CD4-positive, alpha-beta T cell treated with Interleukin-15 for 4 hours (primary cell): ENCODE results near the gene RALY.

Source experiments
- DNase-seq: peaks from one replicate; pipeline ENCODE4 v3.0.0-alpha.2; 2020; ENCODE audit warnings: low spot score

The RALY gene

DNA sequence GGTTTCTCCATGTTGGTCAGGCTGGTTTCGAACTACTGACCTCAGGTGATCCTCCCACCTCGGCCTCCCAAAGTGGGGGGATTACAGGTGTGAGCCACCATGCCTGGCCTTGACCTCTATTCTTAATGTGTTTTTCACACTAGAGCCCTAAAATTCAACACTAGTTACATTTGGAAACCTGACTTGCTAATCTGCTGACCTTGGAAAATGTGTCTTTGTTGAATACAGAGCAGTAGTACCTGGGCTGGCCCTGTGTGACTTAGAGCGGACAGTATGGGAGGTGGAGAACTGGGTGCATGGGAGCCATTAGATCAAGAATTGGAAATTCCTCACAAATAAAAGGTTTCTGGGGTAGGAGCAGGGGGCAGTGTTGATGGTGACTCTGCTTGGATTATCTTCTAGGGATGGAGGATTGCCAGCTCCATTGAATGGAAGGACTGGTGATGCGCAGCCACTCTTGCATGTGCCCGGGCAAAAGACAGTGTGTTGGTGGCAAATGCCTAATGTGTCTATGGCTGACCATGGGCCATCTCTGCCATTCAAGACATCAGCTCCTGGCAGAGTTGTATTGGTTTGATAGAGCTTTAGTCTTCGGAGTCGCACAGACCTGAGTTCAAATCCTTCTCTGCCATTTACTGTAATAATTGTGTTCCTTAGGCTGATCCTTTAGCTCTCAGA is 53.4 kb downstream of the RALY start:
- DNase-seq, result no peak

GRCh38 chr20:34047917-34048316 is 54.2 kb downstream of the RALY start:
- no peak for DNase-seq

DNA sequence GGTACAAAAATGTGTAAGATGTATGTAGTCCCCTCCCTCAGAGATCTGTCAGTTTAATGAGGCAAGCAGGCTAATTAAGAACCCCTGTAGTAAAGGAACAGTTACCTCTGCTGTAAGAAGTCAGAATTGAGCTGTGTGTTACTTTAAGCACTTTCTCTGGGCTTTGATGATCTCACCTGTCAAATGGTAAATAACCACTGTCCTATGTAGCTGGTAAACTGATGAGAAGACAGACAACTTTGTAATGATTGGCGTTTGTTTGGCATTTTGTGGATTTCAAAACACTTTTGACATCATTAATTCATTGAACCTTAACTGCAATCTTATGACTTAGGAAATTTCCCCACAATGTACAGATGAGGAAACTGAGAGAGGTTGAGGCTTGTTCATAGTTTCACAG is 55.7 kb downstream of the RALY start:
- no peak for DNase-seq

- no peak for DNase-seq
These were observed 56.4 kb downstream of the RALY start for GRCh38 chr20:34049897-34050695.

DNA sequence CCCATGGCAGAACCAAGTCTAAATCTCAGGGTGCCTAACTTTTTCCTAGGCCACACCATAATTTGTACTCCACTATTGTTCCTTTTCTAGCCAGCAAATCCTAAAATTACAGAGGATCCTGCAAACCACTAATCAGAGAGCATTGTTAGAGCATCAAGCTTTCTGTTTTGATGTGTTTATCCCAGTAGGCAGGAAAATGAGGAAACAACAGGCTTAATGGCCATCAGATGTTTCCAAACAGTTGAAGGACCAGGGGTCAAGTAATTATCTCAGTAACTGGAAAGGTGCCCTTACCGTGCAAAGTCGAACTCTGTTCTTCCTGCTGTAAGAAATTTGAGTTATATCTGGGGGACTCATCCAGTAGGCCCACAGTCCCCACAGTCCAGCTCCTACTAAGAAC is 58.7 kb downstream of the RALY start:
- DNase-seq, result no peak

- no peak for DNase-seq
These were observed 61.6 kb downstream of the RALY start for GRCh38 chr20:34055290-34055689.

GRCh38 chr20:34058831-34059230 is 65.1 kb downstream of the RALY start:
- peak; percentile 56 for DNase-seq

GRCh38 chr20:34060970-34061369 is 67.3 kb downstream of the RALY start:
- DNase-seq, result no peak

DNA sequence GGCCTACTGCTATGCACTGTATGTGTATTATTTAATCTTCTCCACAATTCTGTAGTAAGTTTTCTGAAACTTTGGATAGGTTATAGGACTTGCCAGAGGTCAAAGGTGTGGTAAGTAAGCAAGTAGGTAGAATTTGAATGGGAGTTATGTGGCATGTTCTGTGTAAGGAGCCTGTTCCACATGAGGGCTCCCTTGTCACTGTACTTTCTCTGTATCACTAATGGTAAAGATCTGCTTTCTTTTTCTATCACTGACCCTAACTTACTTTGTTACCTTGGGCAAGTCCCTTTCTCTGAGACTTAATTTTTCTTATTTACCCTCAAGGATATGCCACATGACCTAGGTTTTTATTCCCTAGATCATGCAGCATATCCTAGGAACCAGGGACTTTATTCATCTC is 68.0 kb downstream of the RALY start:
- DNase-seq, result no peak

- no peak for DNase-seq
These were observed 69.1 kb downstream of the RALY start for GRCh38 chr20:34062570-34063482.

- DNase-seq, result no peak
These were observed 70.6 kb downstream of the RALY start for GRCh38 chr20:34064286-34064685.

GRCh38 chr20:34065260-34065659 is 71.5 kb downstream of the RALY start:
- DNase-seq, result no peak

- no peak for DNase-seq
These were observed 72.9 kb downstream of the RALY start for GRCh38 chr20:34066476-34067090.

DNA sequence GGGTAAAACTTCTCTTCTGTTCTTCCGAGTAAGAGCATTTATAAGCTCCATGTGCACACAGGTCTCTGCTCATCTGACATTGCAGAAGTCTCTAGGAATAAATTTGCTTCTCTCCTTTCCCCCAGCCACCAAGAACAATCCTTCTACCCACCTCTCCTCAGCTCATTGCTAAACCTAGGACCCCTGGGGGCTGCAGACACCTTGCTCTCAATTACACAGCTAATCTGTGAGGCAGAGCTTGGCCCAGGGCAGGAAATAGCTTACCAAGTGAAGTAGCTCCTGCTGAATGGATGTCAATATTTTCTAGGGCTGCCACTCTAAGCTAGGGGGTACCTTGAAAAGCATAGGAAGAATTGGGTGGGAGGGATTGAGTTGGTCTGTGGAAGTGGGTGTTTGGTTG is 74.3 kb downstream of the RALY start:
- DNase-seq, result no peak

- peak; percentile 62 for DNase-seq
These were observed 75.8 kb downstream of the RALY start for GRCh38 chr20:34069341-34070078.

DNA sequence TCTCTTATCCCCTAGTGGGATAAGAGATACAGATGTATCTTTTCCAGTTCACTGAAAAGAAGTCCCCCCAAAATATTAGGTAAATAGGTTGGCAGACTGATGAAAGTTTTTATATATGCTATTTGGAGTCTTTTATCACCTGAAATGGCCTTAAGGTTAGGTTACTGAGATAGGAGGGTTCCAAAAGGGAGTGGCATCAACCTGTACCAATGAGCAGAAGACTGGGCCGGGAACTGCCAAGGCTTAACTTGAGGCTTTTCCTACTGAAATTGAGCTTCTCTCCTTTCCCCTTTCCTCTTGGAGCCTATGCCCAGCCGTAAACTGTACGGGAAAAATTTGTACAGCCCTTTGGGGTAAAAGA is 76.3 kb downstream of the RALY start:
- no peak for DNase-seq

GRCh38 chr20:34070859-34071258 is 77.1 kb downstream of the RALY start:
- DNase-seq, result no peak

GRCh38 chr20:34072076-34072475 is 78.4 kb downstream of the RALY start:
- no peak for DNase-seq

DNA sequence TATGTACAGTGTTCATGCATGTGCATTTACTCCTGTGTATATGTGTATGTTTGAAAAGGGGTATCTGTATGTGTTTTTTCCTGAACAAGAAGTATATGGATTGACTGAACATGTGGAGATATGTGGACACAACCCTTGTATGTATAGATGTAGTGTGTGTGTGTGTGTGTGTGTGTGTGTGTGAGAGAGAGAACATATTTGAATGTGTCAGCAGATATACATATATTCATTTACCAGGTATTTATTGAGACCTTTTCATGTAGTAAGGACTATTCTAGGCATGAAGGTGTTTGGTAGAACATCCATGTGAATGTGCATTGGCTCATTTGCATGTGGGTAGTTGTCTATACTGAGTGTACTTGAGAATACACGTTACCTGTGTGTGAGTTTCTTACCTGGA is 79.1 kb downstream of the RALY start:
- no peak for DNase-seq

DNA sequence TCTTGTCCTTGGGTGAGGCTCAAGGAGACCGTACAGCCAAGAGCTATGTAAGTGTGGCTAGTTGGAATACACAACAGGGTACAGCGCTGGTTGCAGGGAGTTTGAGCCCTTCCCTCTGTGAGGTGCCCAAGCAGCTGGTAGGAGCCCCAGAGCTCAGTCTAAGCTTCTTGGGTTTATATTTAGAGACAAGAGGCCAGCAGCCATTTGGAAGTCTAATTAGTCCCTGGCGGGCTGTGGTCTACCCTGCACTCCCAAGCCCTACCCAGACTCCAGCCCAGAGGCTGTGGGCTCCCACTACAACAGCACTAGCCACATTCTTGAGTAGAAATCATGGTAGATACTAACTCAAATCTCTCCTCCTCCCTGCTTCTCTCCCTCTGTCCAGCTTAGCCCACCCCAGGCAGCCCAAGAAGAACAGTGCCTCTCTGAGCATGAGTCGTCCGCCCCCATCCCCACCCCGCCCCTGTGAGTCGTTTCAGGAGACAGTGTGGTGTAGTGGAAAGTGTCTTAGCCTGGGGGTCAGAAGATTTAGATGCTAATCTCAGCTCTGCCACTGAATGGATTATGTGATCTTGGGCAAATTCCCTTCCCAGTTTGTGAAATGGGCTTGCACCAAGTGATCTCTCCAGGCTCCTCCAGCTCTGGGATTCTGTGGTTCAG is 80.5 kb downstream of the RALY start:
- DNase-seq, result no peak

DNA sequence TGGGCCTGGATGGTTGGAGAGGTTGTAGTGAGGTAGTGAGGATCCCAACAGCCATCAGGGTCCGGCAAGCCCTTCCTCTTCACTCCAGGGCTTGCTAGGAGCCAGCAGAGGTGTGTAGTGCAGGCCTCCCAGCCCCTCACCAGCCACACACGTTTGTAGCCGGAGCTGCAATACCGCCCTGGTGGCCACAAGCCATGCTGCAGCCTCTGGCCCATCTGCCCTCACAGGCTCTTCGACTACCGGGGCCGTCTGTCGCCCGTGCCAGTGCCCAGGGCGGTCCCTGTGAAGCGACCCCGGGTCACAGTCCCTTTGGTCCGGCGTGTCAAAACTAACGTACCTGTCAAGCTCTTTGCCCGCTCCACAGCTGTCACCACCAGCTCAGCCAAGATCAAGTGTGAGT is 81.9 kb downstream of the RALY start:
- no peak for DNase-seq
